ENCODE measurements around the gene PHLDA3.

Gene PHLDA3

GRCh38 chr1:201461645-201462441, 7.1 kb downstream of the PHLDA3 start:
- peak; percentile 82 for DNase-seq (ENCODE audit: low spot score)

GRCh38 chr1:201460814-201461644, 8.0 kb downstream of the PHLDA3 start:
- peak; percentile 98 for DNase-seq (ENCODE audit: low spot score)

- no peak for DNase-seq (ENCODE audit: low spot score)
Measured at GRCh38 chr1:201459775-201460174, 9.2 kb downstream of the PHLDA3 start.

GRCh38 chr1:201459052-201459451, 9.9 kb downstream of the PHLDA3 start:
- DNase-seq (ENCODE audit: low spot score): no peak

GRCh38 chr1:201457508-201457960, 11.5 kb downstream of the PHLDA3 start:
- DNase-seq (ENCODE audit: low spot score): no peak

GRCh38 chr1:201456499-201457309, 12.3 kb downstream of the PHLDA3 start:
- DNase-seq (ENCODE audit: low spot score): no peak

- no peak for DNase-seq (ENCODE audit: low spot score)
Measured at GRCh38 chr1:201455098-201455497, 13.9 kb downstream of the PHLDA3 start.

- no peak for DNase-seq (ENCODE audit: low spot score)
Measured at GRCh38 chr1:201454608-201455007, 14.4 kb downstream of the PHLDA3 start.

GRCh38 chr1:201452866-201453265, 16.1 kb downstream of the PHLDA3 start:
- no peak for DNase-seq (ENCODE audit: low spot score)

GRCh38 chr1:201450721-201451291, 18.2 kb downstream of the PHLDA3 start:
- DNase-seq (ENCODE audit: low spot score): no peak

GRCh38 chr1:201448990-201449389, 20.0 kb downstream of the PHLDA3 start:
- DNase-seq (ENCODE audit: low spot score): no peak

GRCh38 chr1:201447903-201448871, 20.8 kb downstream of the PHLDA3 start:
- DNase-seq (ENCODE audit: low spot score): peak; percentile 59

GRCh38 chr1:201445310-201445709, 23.7 kb downstream of the PHLDA3 start:
- DNase-seq (ENCODE audit: low spot score): no peak

GRCh38 chr1:201444792-201445191, 24.2 kb downstream of the PHLDA3 start:
- DNase-seq (ENCODE audit: low spot score): no peak

- no peak for DNase-seq (ENCODE audit: low spot score)
Measured at GRCh38 chr1:201443747-201444146, 25.2 kb downstream of the PHLDA3 start.

GRCh38 chr1:201436969-201437368, 32.0 kb downstream of the PHLDA3 start:
- DNase-seq (ENCODE audit: low spot score): no peak

GRCh38 chr1:201436393-201436792, 32.6 kb downstream of the PHLDA3 start:
- DNase-seq (ENCODE audit: low spot score): no peak

- no peak for DNase-seq (ENCODE audit: low spot score)
Measured at GRCh38 chr1:201434266-201434665, 34.7 kb downstream of the PHLDA3 start.

- DNase-seq (ENCODE audit: low spot score): no peak
Measured at GRCh38 chr1:201433609-201434008, 35.4 kb downstream of the PHLDA3 start.

GRCh38 chr1:201430776-201431175, 38.2 kb downstream of the PHLDA3 start:
- DNase-seq (ENCODE audit: low spot score): no peak

Measured in RKO (cell line).